HL-60 (cell line): Measurements from ENCODE around the gene ZDHHC17.

Source experiments
- DNase-seq, 2 experiments: peaks; one replicate each; pipeline ENCODE4 v3.0.0-alpha.2; 2010 to 2020; ENCODE audit warnings: low read depth in 1 of 2, low spot score in 1 of 2
- H3K27ac ChIP-seq: fragments of 250-450 bp; sonication (Bioruptor Pico); replicated peaks from 2 replicates; pipeline ENCODE4 v1.5.1; 2020; ENCODE audit warnings: mild to moderate bottlenecking, moderate library complexity
- H3K27me3 ChIP-seq: fragments of 250-450 bp; sonication (Bioruptor Pico); 2 replicates; pipeline ENCODE4 v1.5.1; 2021; ENCODE audit warnings: mild to moderate bottlenecking, moderate library complexity; ENCODE audit not compliant: insufficient read depth, poor library complexity, severe bottlenecking
- H3K4me3 ChIP-seq: replicated peaks from 2 replicates; pipeline ENCODE4 v1.5.1; 2011; ENCODE audit warnings: mild to moderate bottlenecking, control low read depth, low read length; ENCODE audit not compliant: insufficient read depth
- CTCF ChIP-seq: IDR thresholded peaks from one replicate; pipeline ENCODE4 v1.5.1; 2011; ENCODE audit warnings: low read length, control low read depth, inconsistent platforms; ENCODE audit not compliant: insufficient read depth
- GABPA ChIP-seq: IDR thresholded peaks from 2 replicates; pipeline ENCODE4 v1.6.1; 2012; ENCODE audit warnings: low read depth
- POLR2AphosphoS5 ChIP-seq: IDR thresholded peaks from 2 replicates; pipeline ENCODE4 v1.6.1; 2012; ENCODE audit warnings: low read depth
- REST ChIP-seq: IDR thresholded peaks from 2 replicates; pipeline ENCODE4 v1.6.1; 2012; ENCODE audit warnings: low read depth; ENCODE audit not compliant: insufficient replicate concordance
- SPI1 ChIP-seq: IDR thresholded peaks from 2 replicates; pipeline ENCODE4 v1.6.1; 2012; ENCODE audit warnings: low read depth, mild to moderate bottlenecking, borderline replicate concordance

Gene ZDHHC17

DNA sequence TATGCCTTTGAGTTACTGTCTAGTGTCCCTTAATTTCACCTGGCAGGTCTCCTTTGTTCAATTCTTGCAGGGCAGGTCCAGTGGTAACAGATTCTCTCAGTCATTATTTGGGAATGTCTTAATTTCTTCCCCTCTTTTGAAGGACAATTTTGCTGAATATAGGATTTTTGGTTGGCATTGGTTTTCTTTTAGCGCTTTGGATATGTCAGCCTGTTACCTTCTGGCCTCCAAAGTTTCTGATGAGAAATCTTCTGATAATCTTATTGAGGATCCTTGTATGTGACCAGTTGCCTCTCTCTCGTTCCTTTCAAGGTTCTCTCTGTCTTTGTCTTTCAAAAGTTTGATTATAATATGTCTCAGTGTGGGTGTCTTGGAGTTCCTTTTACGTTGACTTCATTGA lies 38.1 kb downstream of the ZDHHC17 start:
- Histone ChIP-seq H3K27me3 (no peaks in the 10 kb centered on the region), H3K27ac (no peak overlapping the region), H3K4me3 (no peak overlapping the region)
- no peak for DNase-seq
- no peak for TF ChIP-seq CTCF
- no peak for TF ChIP-seq POLR2AphosphoS5
- no peak for TF ChIP-seq REST
- TF ChIP-seq SPI1: no peak
- no peak for TF ChIP-seq GABPA

DNA sequence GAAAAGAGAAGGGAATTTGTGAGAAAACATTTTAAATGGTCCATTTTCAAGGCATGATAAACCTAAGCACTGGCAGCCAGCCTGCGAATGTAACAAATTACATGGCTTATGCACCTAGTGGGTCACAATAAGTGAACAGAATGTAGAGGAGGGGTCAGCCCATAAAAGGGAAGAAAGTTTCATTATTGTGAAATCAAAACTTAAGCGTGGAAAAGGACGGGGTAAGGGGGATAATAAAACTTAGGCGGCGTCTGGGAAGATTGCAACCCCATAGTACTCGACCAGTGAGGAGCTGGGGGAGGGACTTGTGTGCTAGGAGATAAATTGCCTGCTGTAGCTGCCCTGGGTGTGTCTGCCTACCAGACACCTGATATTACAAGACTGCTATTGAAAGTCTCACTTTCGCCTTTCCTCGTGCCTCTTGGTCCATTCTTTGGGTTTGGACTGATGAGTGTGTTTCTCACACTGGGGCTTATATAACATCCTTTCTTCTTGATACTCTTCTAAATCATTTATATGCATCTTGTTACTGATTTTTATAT lies 40.6 kb downstream of the ZDHHC17 start:
- Histone ChIP-seq H3K4me3 (no peak overlapping the region), H3K27ac (no peak overlapping the region), H3K27me3 (no peaks in the 10 kb centered on the region)
- DNase-seq: no peak
- no peak for TF ChIP-seq POLR2AphosphoS5
- TF ChIP-seq GABPA: no peak
- no peak for TF ChIP-seq REST
- no peak for TF ChIP-seq CTCF
- no peak for TF ChIP-seq SPI1

DNA sequence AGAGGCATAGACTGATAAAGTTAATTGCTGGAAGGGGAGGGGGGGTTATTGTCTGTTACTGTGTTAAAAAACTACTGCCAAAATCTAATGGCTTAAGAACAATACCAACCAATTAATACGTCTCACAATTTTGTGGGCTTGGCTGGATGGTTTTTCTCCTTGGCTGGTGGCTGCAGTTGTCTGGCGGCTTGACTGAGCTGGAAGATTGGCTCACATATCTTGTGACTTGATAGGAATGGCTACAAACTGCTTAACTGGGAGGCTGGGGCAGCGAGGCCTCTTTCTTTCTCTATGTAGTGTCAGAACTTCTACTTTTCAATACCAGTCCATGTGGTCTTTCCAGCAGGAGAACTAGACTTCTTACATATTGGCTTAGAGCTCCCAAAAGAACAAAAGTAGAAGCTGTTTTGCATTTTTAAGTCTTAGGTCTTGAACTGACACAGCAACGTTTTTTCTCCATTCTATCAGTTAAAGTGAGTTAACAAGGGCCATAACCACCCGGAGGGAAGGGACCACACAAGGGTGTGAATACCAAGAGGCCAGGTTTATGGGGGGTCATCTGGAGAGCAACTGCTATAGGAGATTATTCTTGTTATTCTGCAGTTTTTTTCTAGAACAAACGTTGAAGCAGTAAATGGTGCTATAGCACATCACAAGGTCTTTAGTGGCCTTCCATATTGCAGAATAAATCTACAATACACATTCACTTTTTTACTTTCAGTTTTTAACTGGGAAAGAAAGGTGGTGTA lies 46.9 kb downstream of the ZDHHC17 start:
- no peak overlapping the region for H3K4me3 ChIP-seq
- TF ChIP-seq GABPA: no peak
- no peak for TF ChIP-seq CTCF
- TF ChIP-seq REST: no peak
- no peak for TF ChIP-seq POLR2AphosphoS5
- no peak for TF ChIP-seq SPI1
- H3K27me3 ChIP-seq: no peaks in the 10 kb centered on the region
- DNase-seq: no peak
- no peak overlapping the region for H3K27ac ChIP-seq
